ENCODE measurements around the gene ULK3.

Gene ULK3

GRCh38 chr15:74844319-74845207, 1.6 kb upstream of the ULK3 start:
- Histone ChIP-seq H3K4me2 (ENCODE audit: low read depth, low read length) (no peak overlapping the region), H3F3A (ENCODE audit: insufficient read depth, low read length) (peaks cover 14% of the 10 kb centered on the region), H3K79me2 (ENCODE audit: low read length) (peaks cover 25% of the 10 kb centered on the region), H3K4me3 (ENCODE audit: low read length) (no peak overlapping the region), H3K36me3 (replicated peaks; ENCODE audit: insufficient read depth, low read length) (no peaks in the 10 kb centered on the region), H3K4me1 (ENCODE audit: low read length) (peaks cover 7% of the 10 kb centered on the region; the same call in 1 of the 2 replicates), H2AFZ (ENCODE audit: low read length) (no peak overlapping the region), H3K27me3 (replicated peaks; ENCODE audit: insufficient read depth, low read length) (no peaks in the 10 kb centered on the region), H4K20me1 (ENCODE audit: insufficient read depth, low read length) (no peaks in the 10 kb centered on the region), H3K27ac (ENCODE audit: low read length) (no peak overlapping the region), H3K9me2 (replicated peaks; ENCODE audit: insufficient read depth, low read length) (no peaks in the 10 kb centered on the region), H3K9me3 (replicated peaks; ENCODE audit: insufficient read depth, low read length) (no peaks in the 10 kb centered on the region), H3K9ac (ENCODE audit: low read length) (no peak overlapping the region)
- no peak for TF ChIP-seq EZH2phosphoT487 (IDR thresholded peaks at IDR 0.05; ENCODE audit: low read length)
- TF ChIP-seq EZH2 (optimal IDR thresholded peaks at IDR 0.05; ENCODE audit: low read depth, low read length) = no peak
- no peak for TF ChIP-seq CTCF (IDR thresholded peaks at IDR 0.05; ENCODE audit: low read length)
- DNase-seq = no peak

GRCh38 chr15:74843891-74844299, 939 bp upstream of the ULK3 start:
- Histone ChIP-seq H3K36me3 (replicated peaks; ENCODE audit: insufficient read depth, low read length) (no peaks in the 10 kb centered on the region), H3K4me1 (ENCODE audit: low read length) (peaks cover 7% of the 10 kb centered on the region; the same call in 1 of the 2 replicates), H3K4me2 (ENCODE audit: low read depth, low read length) (peak overlapping the region; percentile 77), H2AFZ (ENCODE audit: low read length) (no peak overlapping the region), H3K9me3 (replicated peaks; ENCODE audit: insufficient read depth, low read length) (no peaks in the 10 kb centered on the region), H3K79me2 (ENCODE audit: low read length) (peaks cover 25% of the 10 kb centered on the region), H4K20me1 (ENCODE audit: insufficient read depth, low read length) (no peaks in the 10 kb centered on the region), H3K9ac (ENCODE audit: low read length) (peak overlapping the region; percentile 81), H3K27ac (ENCODE audit: low read length) (no peak overlapping the region), H3K27me3 (replicated peaks; ENCODE audit: insufficient read depth, low read length) (no peaks in the 10 kb centered on the region), H3K4me3 (ENCODE audit: low read length) (peak overlapping the region; percentile 66), H3F3A (ENCODE audit: insufficient read depth, low read length) (peaks cover 14% of the 10 kb centered on the region), H3K9me2 (replicated peaks; ENCODE audit: insufficient read depth, low read length) (no peaks in the 10 kb centered on the region)
- no peak for DNase-seq
- TF ChIP-seq EZH2 (optimal IDR thresholded peaks at IDR 0.05; ENCODE audit: low read depth, low read length) (no peak), CTCF (IDR thresholded peaks at IDR 0.05; ENCODE audit: low read length) (no peak), EZH2phosphoT487 (IDR thresholded peaks at IDR 0.05; ENCODE audit: low read length) (no peak)

- H2AFZ ChIP-seq (ENCODE audit: low read length) = peak overlapping the region; percentile 76
- H3K4me2 ChIP-seq (ENCODE audit: low read depth, low read length) = peak overlapping the region; percentile 77
- H3K27ac ChIP-seq (ENCODE audit: low read length) = peak overlapping the region; percentile 53; the same call in 1 of the 2 replicates
- no peaks in the 10 kb centered on the region for H4K20me1 ChIP-seq (ENCODE audit: insufficient read depth, low read length)
- H3K27me3 ChIP-seq (replicated peaks; ENCODE audit: insufficient read depth, low read length) = no peaks in the 10 kb centered on the region
- H3K79me2 ChIP-seq (ENCODE audit: low read length) = peaks cover 25% of the 10 kb centered on the region
- no peak for TF ChIP-seq EZH2phosphoT487 (IDR thresholded peaks at IDR 0.05; ENCODE audit: low read length)
- TF ChIP-seq CTCF (IDR thresholded peaks at IDR 0.05; ENCODE audit: low read length) = no peak; the same call in none of the 2 replicates
- no peak for TF ChIP-seq EZH2 (optimal IDR thresholded peaks at IDR 0.05; ENCODE audit: low read depth, low read length)
- H3K4me1 ChIP-seq (ENCODE audit: low read length) = peaks cover 7% of the 10 kb centered on the region; the same call in 1 of the 2 replicates
- peak overlapping the region; percentile 66 for H3K4me3 ChIP-seq (ENCODE audit: low read length)
- peak overlapping the region; percentile 81 for H3K9ac ChIP-seq (ENCODE audit: low read length)
- peaks cover 14% of the 10 kb centered on the region for H3F3A ChIP-seq (ENCODE audit: insufficient read depth, low read length)
- no peaks in the 10 kb centered on the region for H3K36me3 ChIP-seq (replicated peaks; ENCODE audit: insufficient read depth, low read length)
- DNase-seq = no peak
- H3K9me2 ChIP-seq (replicated peaks; ENCODE audit: insufficient read depth, low read length) = no peaks in the 10 kb centered on the region
- H3K9me3 ChIP-seq (replicated peaks; ENCODE audit: insufficient read depth, low read length) = no peaks in the 10 kb centered on the region
These were observed 481 bp upstream of the ULK3 start for GRCh38 chr15:74843445-74843828.

All from MM.1S (cell line).